ENCODE results near the gene TRIM65.

The TRIM65 gene

DNA sequence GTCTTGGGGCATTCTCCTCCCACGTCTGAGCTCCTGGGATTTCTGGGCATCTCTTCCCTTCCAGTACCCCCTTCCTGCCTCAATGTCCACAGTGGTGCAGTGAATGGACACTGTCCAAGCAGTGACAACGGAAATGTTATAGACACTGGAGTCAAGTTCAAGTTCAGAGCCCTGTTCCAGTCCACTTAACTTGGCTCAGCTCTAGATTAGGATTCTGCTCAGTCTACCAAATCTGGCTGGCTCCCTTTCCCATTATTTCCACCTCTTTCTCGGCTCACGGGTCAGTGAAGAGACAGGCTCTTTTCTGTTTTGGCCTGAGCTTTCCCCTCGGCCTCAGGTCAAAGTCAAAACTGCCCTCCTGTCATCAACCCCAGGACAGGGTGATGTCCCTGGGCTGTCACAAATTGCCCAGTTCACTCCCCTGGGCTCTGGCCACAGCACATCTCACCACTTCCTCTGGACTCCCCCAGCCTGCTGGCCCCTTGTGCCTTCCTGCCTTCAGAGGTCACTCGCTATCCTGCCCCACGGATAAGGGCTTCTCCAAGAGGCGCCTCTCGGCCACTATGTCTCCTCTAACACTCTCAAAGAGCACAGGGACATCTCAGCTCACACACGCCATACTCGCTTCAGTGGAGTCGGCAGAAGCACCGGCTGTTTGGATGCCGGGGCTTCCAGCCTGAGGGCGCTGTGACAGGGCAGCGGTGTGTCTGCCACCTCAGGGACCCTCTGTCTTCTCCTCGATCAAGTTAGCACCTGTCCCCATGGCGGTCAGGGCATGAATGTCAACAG, 25.6 kb upstream of the TRIM65 start:
- Histone ChIP-seq H3K27me3 (ENCODE audit: insufficient read depth, low read length) (no peaks in the 10 kb centered on the region), H3K4me2 (ENCODE audit: low read length) (no peak overlapping the region), H3K79me2 (ENCODE audit: insufficient read depth, low read length) (no peaks in the 10 kb centered on the region), H2AFZ (ENCODE audit: low read length) (no peak overlapping the region), H3K4me3 (ENCODE audit: low read depth, low read length, poor library complexity, severe bottlenecking) (no peak overlapping the region), H4K20me1 (ENCODE audit: insufficient read depth, low read length) (no peaks in the 10 kb centered on the region), H3K9me2 (ENCODE audit: low read depth, low read length) (no peaks in the 10 kb centered on the region), H3K4me1 (ENCODE audit: insufficient read depth, low read length, severe bottlenecking) (no peaks in the 10 kb centered on the region), H3K9ac (ENCODE audit: low read length) (no peak overlapping the region), H3F3A (ENCODE audit: insufficient read depth, low read length) (no peaks in the 10 kb centered on the region), H3K36me3 (ENCODE audit: insufficient read depth, low read length) (peaks cover 55% of the 10 kb centered on the region; the same call in 1 of the 2 replicates), H3K27ac (ENCODE audit: low read depth, low read length, poor library complexity, severe bottlenecking) (no peak overlapping the region), H3K9me3 (ENCODE audit: low read length) (no peaks in the 10 kb centered on the region)
- TF ChIP-seq CTCF (IDR thresholded peaks at IDR 0.05; ENCODE audit: low read length): no peak
- no peak for TF ChIP-seq EZH2 (IDR thresholded peaks at IDR 0.05; ENCODE audit: borderline replicate concordance, low read length)

- Histone ChIP-seq H3K9ac (ENCODE audit: low read length) (no peak overlapping the region), H3K4me1 (ENCODE audit: insufficient read depth, low read length, severe bottlenecking) (no peaks in the 10 kb centered on the region), H3K36me3 (ENCODE audit: insufficient read depth, low read length) (peaks cover 51% of the 10 kb centered on the region; the same call in 1 of the 2 replicates), H3K9me2 (ENCODE audit: low read depth, low read length) (no peaks in the 10 kb centered on the region), H3K4me2 (ENCODE audit: low read length) (no peak overlapping the region), H3K27me3 (ENCODE audit: insufficient read depth, low read length) (no peaks in the 10 kb centered on the region), H3F3A (ENCODE audit: insufficient read depth, low read length) (no peaks in the 10 kb centered on the region), H3K79me2 (ENCODE audit: insufficient read depth, low read length) (no peaks in the 10 kb centered on the region), H4K20me1 (ENCODE audit: insufficient read depth, low read length) (no peaks in the 10 kb centered on the region), H3K4me3 (ENCODE audit: low read depth, low read length, poor library complexity, severe bottlenecking) (no peak overlapping the region), H2AFZ (ENCODE audit: low read length) (no peak overlapping the region), H3K27ac (ENCODE audit: low read depth, low read length, poor library complexity, severe bottlenecking) (no peak overlapping the region), H3K9me3 (ENCODE audit: low read length) (no peaks in the 10 kb centered on the region)
- TF ChIP-seq EZH2 (IDR thresholded peaks at IDR 0.05; ENCODE audit: borderline replicate concordance, low read length) (no peak), CTCF (IDR thresholded peaks at IDR 0.05; ENCODE audit: low read length) (no peak)
Measured at GRCh38 chr17:75921596-75921995, 24.8 kb upstream of the TRIM65 start.

DNA sequence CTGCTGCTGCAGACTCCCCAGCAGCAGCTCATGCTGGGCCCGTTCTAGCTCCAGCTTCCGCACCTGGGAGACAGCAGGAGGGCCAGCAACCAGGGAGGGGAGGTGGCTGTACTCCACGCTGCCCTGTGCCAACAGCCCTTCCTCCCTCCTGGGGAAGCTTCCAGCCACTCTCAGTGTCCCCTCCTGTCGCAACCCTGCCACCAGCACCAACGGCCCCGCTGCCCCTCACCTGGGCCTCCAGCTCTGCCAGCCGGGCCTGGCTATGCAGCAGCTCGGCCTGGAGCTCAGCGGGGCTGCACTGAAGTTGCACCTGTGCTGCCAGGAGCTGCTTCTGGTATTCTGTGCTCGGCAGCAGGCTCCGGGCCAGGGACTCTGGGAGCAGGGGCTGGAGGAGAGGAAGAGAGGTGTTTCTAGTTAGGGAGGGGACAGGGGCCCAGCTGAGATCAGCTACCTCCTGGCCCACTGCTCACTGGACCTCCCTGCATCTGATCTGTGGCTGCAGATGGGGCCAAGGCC, 23.4 kb upstream of the TRIM65 start:
- TF ChIP-seq EZH2 (IDR thresholded peaks at IDR 0.05; ENCODE audit: borderline replicate concordance, low read length): no peak
- TF ChIP-seq CTCF (IDR thresholded peaks at IDR 0.05; ENCODE audit: low read length): no peak
- Histone ChIP-seq H3K4me3 (ENCODE audit: low read depth, low read length, poor library complexity, severe bottlenecking) (no peak overlapping the region), H3K27me3 (ENCODE audit: insufficient read depth, low read length) (no peaks in the 10 kb centered on the region), H4K20me1 (ENCODE audit: insufficient read depth, low read length) (no peaks in the 10 kb centered on the region), H3K79me2 (ENCODE audit: insufficient read depth, low read length) (no peaks in the 10 kb centered on the region), H3K9me2 (ENCODE audit: low read depth, low read length) (no peaks in the 10 kb centered on the region), H3K9me3 (ENCODE audit: low read length) (no peaks in the 10 kb centered on the region), H3F3A (ENCODE audit: insufficient read depth, low read length) (no peaks in the 10 kb centered on the region), H2AFZ (ENCODE audit: low read length) (no peak overlapping the region), H3K36me3 (ENCODE audit: insufficient read depth, low read length) (peaks cover 36% of the 10 kb centered on the region; the same call in 1 of the 2 replicates), H3K9ac (ENCODE audit: low read length) (no peak overlapping the region), H3K27ac (ENCODE audit: low read depth, low read length, poor library complexity, severe bottlenecking) (no peak overlapping the region), H3K4me2 (ENCODE audit: low read length) (no peak overlapping the region), H3K4me1 (ENCODE audit: insufficient read depth, low read length, severe bottlenecking) (no peaks in the 10 kb centered on the region)

All from OCI-LY1 (cell line).